H1 (cell line): ENCODE results near the gene ARRDC1. TPM values are rescaled to one million over a fixed set of nuclear protein-coding genes. Genes with fewer than 3 reads are reported as not detected.

Experiments
- CTCF ChIA-PET: fragments of 300-600 bp; sonication (Branson Sonifier 250); formaldehyde crosslinking; loops from one replicate; lab custom pipeline; 2021; ENCODE audit not compliant: partially characterized antibody; lab: Charles Lee
- POLR2A ChIA-PET: fragments of 300-600 bp; sonication (Branson Sonifier 250); formaldehyde crosslinking; loops from one replicate; lab custom pipeline; 2021; ENCODE audit warnings: inconsistent platforms; ENCODE audit not compliant: partially characterized antibody; lab: Charles Lee
- DNase-seq, 2 experiments: peaks; one replicate each; pipeline versions ENCODE4 v3.0.0 to v3.0.0-alpha.2; 2010 to 2022; ENCODE audit warnings: low spot score in 2 of 2, low read depth in 1 of 2, mixed read lengths in 1 of 2
- FAIRE-seq: peaks from 2 replicates; lab custom pipeline; 2011; peaks lifted over from hg19 to GRCh38; lab: Jason Lieb, UNC
- H2AFZ ChIP-seq: 2 replicates; pipeline ENCODE4 v1.8.1; 2012; ENCODE audit warnings: low read length, inconsistent platforms
- H2AK5ac ChIP-seq: 2 replicates; pipeline ENCODE4 v1.6.1; 2013; ENCODE audit warnings: low read depth, low read length
- H2BK120ac ChIP-seq: replicated peaks from 2 replicates; pipeline ENCODE3; 2013; ENCODE audit warnings: low read depth, low read length, inconsistent platforms
- H2BK12ac ChIP-seq: 2 replicates; pipeline ENCODE4 v1.6.1; 2013; ENCODE audit warnings: low read depth, low read length
- H2BK15ac ChIP-seq: 2 replicates; pipeline ENCODE4 v1.6.1; 2013; ENCODE audit warnings: low read length
- H2BK20ac ChIP-seq: 2 replicates; pipeline ENCODE4 v1.6.1; 2013; ENCODE audit warnings: low read length
- H2BK5ac ChIP-seq: 2 replicates; pipeline ENCODE4 v1.6.1; 2013; ENCODE audit warnings: low read depth, low read length
- H3K14ac ChIP-seq: 2 replicates; pipeline ENCODE4 v1.6.1; 2013; ENCODE audit warnings: inconsistent platforms; ENCODE audit not compliant: insufficient read length
- H3K18ac ChIP-seq: 2 replicates; pipeline ENCODE4 v1.6.1; 2013; ENCODE audit warnings: low read length; ENCODE audit errors: extremely low read depth
- H3K23ac ChIP-seq: 2 replicates; pipeline ENCODE4 v1.6.1; 2013; ENCODE audit warnings: inconsistent platforms; ENCODE audit not compliant: insufficient read length
- H3K23me2 ChIP-seq: 2 replicates; pipeline ENCODE4 v1.6.1; 2013; ENCODE audit warnings: low read depth, low read length
- H3K27ac ChIP-seq: 2 replicates; pipeline ENCODE4 v1.6.1; 2011; ENCODE audit warnings: low read depth, low read length, inconsistent platforms
- H3K27me3 ChIP-seq, 4 experiments: replicated peaks in 1 of 4; 1 replicate in 1 of 4; 2 replicates in 3 of 4; pipeline versions ENCODE4 v1.6.1 to v1.8.1; 2011 to 2013; ENCODE audit warnings: low read length in 3 of 4, mild to moderate bottlenecking in 3 of 4, inconsistent platforms in 2 of 4, mixed read lengths in 2 of 4, moderate library complexity in 1 of 4; ENCODE audit not compliant: control insufficient read depth in 3 of 4, insufficient read depth in 3 of 4; ENCODE audit errors: extremely low read depth in 1 of 4
- H3K36me3 ChIP-seq, 4 experiments: 2 replicates each; pipeline versions ENCODE4 v1.6.1 to v1.8.1; 2011 to 2013; ENCODE audit warnings: mild to moderate bottlenecking in 4 of 4, low read length in 3 of 4, moderate library complexity in 2 of 4, control low read depth in 1 of 4, inconsistent platforms in 1 of 4; ENCODE audit not compliant: insufficient read depth in 4 of 4, control insufficient read depth in 2 of 4
- H3K4ac ChIP-seq: replicated peaks from 2 replicates; pipeline ENCODE3; 2013; ENCODE audit warnings: low read length, low read depth, mixed read lengths, inconsistent platforms; ENCODE audit not compliant: insufficient read length
- H3K4me1 ChIP-seq, 4 experiments: replicated peaks in 1 of 4; 1 replicate in 1 of 4; 2 replicates in 3 of 4; pipeline versions ENCODE4 v1.6.1 to v1.8.1; 2011 to 2013; ENCODE audit warnings: low read length in 3 of 4, inconsistent platforms in 2 of 4, mixed read lengths in 1 of 4; ENCODE audit not compliant: insufficient read depth in 4 of 4, control insufficient read depth in 3 of 4
- H3K4me2 ChIP-seq, 2 experiments: 2 replicates each; pipeline versions ENCODE4 v1.6.1 to v1.8.1; 2011 to 2013; ENCODE audit warnings: low read depth in 2 of 2, low read length in 2 of 2, control low read depth in 1 of 2, inconsistent platforms in 1 of 2, mild to moderate bottlenecking in 1 of 2; ENCODE audit not compliant: insufficient read depth in 1 of 2
- H3K4me3 ChIP-seq, 4 experiments: fragments of 200-600, 300-600 bp in 1 of 4; sonication (generic), shearing (Covaris generic), sonication (Bioruptor Twin) in 1 of 4; 2 replicates each; pipeline versions ENCODE4 v1.5.1 to v1.8.1; 2011 to 2016; ENCODE audit warnings: low read length in 4 of 4, low read depth in 3 of 4, control low read depth in 2 of 4, inconsistent platforms in 2 of 4, mild to moderate bottlenecking in 2 of 4, mixed read lengths in 1 of 4, moderate library complexity in 1 of 4; ENCODE audit not compliant: insufficient read depth in 2 of 4; ENCODE audit errors: extremely low read depth in 1 of 4
- H3K56ac ChIP-seq: replicated peaks from 2 replicates; pipeline ENCODE3; 2013; ENCODE audit warnings: low read depth, mild to moderate bottlenecking, mixed read lengths, low read length, inconsistent platforms; ENCODE audit not compliant: insufficient read length
- H3K79me1 ChIP-seq: 2 replicates; pipeline ENCODE4 v1.6.1; 2013; ENCODE audit warnings: low read depth, low read length, control low read depth
- H3K79me2 ChIP-seq, 2 experiments: 2 replicates each; pipeline versions ENCODE4 v1.6.1 to v1.8.1; 2012 to 2013; ENCODE audit warnings: low read length in 2 of 2, mild to moderate bottlenecking in 2 of 2, inconsistent platforms in 1 of 2; ENCODE audit not compliant: insufficient read depth in 2 of 2, control insufficient read depth in 1 of 2
- H3K9ac ChIP-seq, 4 experiments: replicated peaks in 1 of 4; 1 replicate in 1 of 4; 2 replicates in 3 of 4; pipeline versions ENCODE4 v1.6.1 to v1.8.1; 2011 to 2013; ENCODE audit warnings: low read depth in 3 of 4, low read length in 3 of 4, control low read depth in 2 of 4, mild to moderate bottlenecking in 2 of 4, moderate library complexity in 2 of 4, inconsistent platforms in 1 of 4; ENCODE audit errors: extremely low read depth in 1 of 4
- H3K9me3 ChIP-seq, 2 experiments: 2 replicates each; pipeline versions ENCODE4 v1.6.1 to v1.8.1; 2012 to 2013; ENCODE audit warnings: mild to moderate bottlenecking in 2 of 2, moderate library complexity in 2 of 2, control low read depth in 1 of 2, inconsistent platforms in 1 of 2, low read depth in 1 of 2, low read length in 1 of 2, mixed read lengths in 1 of 2; ENCODE audit not compliant: insufficient read depth in 2 of 2
- H4K20me1 ChIP-seq, 2 experiments: replicated peaks in 1 of 2; 2 replicates each; pipeline versions ENCODE3 to v1.8.1; 2011 to 2013; ENCODE audit warnings: inconsistent platforms in 2 of 2, low read length in 2 of 2, mild to moderate bottlenecking in 1 of 2; ENCODE audit not compliant: insufficient read depth in 2 of 2, control insufficient read depth in 1 of 2
- H4K5ac ChIP-seq: 2 replicates; pipeline ENCODE4 v1.6.1; 2013; ENCODE audit warnings: low read length, low read depth, mixed read lengths, inconsistent platforms; ENCODE audit not compliant: insufficient read length
- H4K8ac ChIP-seq: 2 replicates; pipeline ENCODE4 v1.8.0; 2013; ENCODE audit warnings: mild to moderate bottlenecking, moderate library complexity, low read length, inconsistent platforms; ENCODE audit not compliant: insufficient read depth; ENCODE audit errors: extremely low read depth
- H4K91ac ChIP-seq: replicated peaks from 2 replicates; pipeline ENCODE3; 2013; ENCODE audit warnings: low read length, mixed read lengths, inconsistent platforms; ENCODE audit not compliant: insufficient read length
- CTCF ChIP-seq, 3 experiments: IDR thresholded peaks; 1 replicate in 2 of 3; 2 replicates in 1 of 3; pipeline versions ENCODE4 v1.5.1 to v1.6.1; 2011; ENCODE audit warnings: low read length in 3 of 3, mild to moderate bottlenecking in 3 of 3, inconsistent platforms in 2 of 3, low read depth in 1 of 3, moderate library complexity in 1 of 3; ENCODE audit not compliant: insufficient read depth in 1 of 3; ENCODE audit errors: control extremely low read depth in 1 of 3
- GABPA ChIP-seq: IDR thresholded peaks from 2 replicates; pipeline ENCODE4 v1.6.1; 2011; ENCODE audit warnings: mild to moderate bottlenecking, low read length, moderate library complexity, borderline replicate concordance; ENCODE audit not compliant: insufficient read depth
- HDAC2 ChIP-seq, 2 experiments: fragments of 300-600 bp in 1 of 2; sonication (generic) in 1 of 2; IDR thresholded peaks; 2 replicates each; pipeline ENCODE4 v1.6.1; 2011 to 2012; ENCODE audit warnings: low read depth in 2 of 2, low read length in 2 of 2, mild to moderate bottlenecking in 2 of 2, moderate library complexity in 2 of 2, borderline replicate concordance in 1 of 2, inconsistent platforms in 1 of 2
- KDM4A ChIP-seq: IDR thresholded peaks from one replicate; pipeline ENCODE4 v1.7.1; 2012; ENCODE audit warnings: low read depth, mild to moderate bottlenecking, moderate library complexity, low read length, inconsistent platforms; ENCODE audit not compliant: severe bottlenecking
- POU5F1 ChIP-seq: IDR thresholded peaks from 2 replicates; pipeline ENCODE4 v1.6.1; 2011; ENCODE audit warnings: low read depth, mild to moderate bottlenecking, low read length, moderate library complexity
- SIX5 ChIP-seq: IDR thresholded peaks from 2 replicates; pipeline ENCODE4 v1.6.1; 2011; ENCODE audit warnings: mild to moderate bottlenecking, low read depth, low read length
- SUZ12 ChIP-seq: fragments of 200-600 bp; sonication (generic); IDR thresholded peaks from 2 replicates; pipeline ENCODE4 v1.6.1; 2012; ENCODE audit warnings: mild to moderate bottlenecking, inconsistent platforms, low read length, moderate library complexity, mixed read lengths
- TAF1 ChIP-seq: IDR thresholded peaks from 2 replicates; pipeline ENCODE4 v1.6.1; 2011; ENCODE audit warnings: mild to moderate bottlenecking, low read depth, low read length
- ZNF274 ChIP-seq: IDR thresholded peaks from 2 replicates; pipeline ENCODE4 v1.7.0; 2012; ENCODE audit warnings: low read length, borderline replicate concordance; ENCODE audit errors: extremely low read depth
- WGBS, 2 experiments: shearing (Covaris generic) in 1 of 2; methylation state at CpG; one replicate each; pipeline versions ENCODE4 v1.1.6 to v1.1.7; 2013 to 2015; ENCODE audit warnings: low lambda C conversion rate in 2 of 2, mixed read lengths in 2 of 2, inconsistent platforms in 1 of 2, low coverage in 1 of 2, missing lambda C conversion rate in 1 of 2; ENCODE audit not compliant: insufficient replicate concordance in 2 of 2, insufficient coverage in 1 of 2, insufficient read length in 1 of 2; ENCODE audit errors: extremely low coverage in 1 of 2, missing lambda C conversion rate in 1 of 2; 5-methylcytosine and 5-hydroxymethylcytosine counted together
- polyA plus RNA-seq, 7 experiments: library from polyadenylated mRNA; depleted of rRNA in 3 of 7; stranded (reverse) in 5 of 7; unstranded in 2 of 7; fragments of >200 nt in 5 of 7; fragments of 200-250 nt in 2 of 7; gene quantifications; 1 replicate in 5 of 7; 2 replicates in 1 of 7; 4 replicates in 1 of 7; pipeline versions ENCODE4 v1.2.1 to v1.2.3, GENCODE V29; 2011 to 2013; ENCODE audit warnings: missing spikeins in 2 of 7, mixed read lengths in 2 of 7
- total RNA-seq: library from RNA; stranded (reverse); fragmentation: NEBNext Ultra II Directional; extraction: Animal tissue kit (Norgen Biotek cat#: 25700); gene quantifications from 2 replicates; pipeline ENCODE4 v1.2.1, GENCODE V29; 2021

ARRDC1 gene
- total and polyA plus RNA-seq, 2 of the 8 experiments (the other 6 are each of a cell fraction or from before 2014, with no cell fraction given): 22.0 to 58.4 TPM

GRCh38 chr9:137642892-137643291 lies 37.4 kb downstream of the ARRDC1 start:
- Histone ChIP-seq H3K79me2 (peaks cover 21 to 96% of the 10 kb centered on the region in 2 experiments), H2AK5ac (no peak overlapping the region), H3K56ac (no peak overlapping the region), H4K20me1 (peaks cover 15 to 30% of the 10 kb centered on the region in 2 experiments), H3K14ac (no peak overlapping the region), H4K91ac (no peak overlapping the region), H2BK15ac (no peak overlapping the region), H3K36me3 (peaks cover 0 to 11% (median 0%) of the 10 kb centered on the region in 4 experiments; a peak in 2 of 8 replicates), H3K23me2 (no peaks in the 10 kb centered on the region), H3K18ac (no peak overlapping the region), H4K8ac (no peak overlapping the region), H3K4ac (no peak overlapping the region), H3K4me1 (peaks cover 0 to 5% (median 0%) of the 10 kb centered on the region in 4 experiments; a peak in 2 of 7 replicates), H2BK120ac (no peak overlapping the region), H3K9ac (no peak overlapping the region), H3K4me2 (no peak overlapping the region), H3K27me3 (no peaks in the 10 kb centered on the region), H2BK12ac (no peak overlapping the region), H2BK5ac (no peak overlapping the region), H3K27ac (no peak overlapping the region), H3K9me3 (0 out of 4 replicates have a peak, but pooled peaks cover 0 to 2% of the 10 kb centered on the region in 2 experiments), H2AFZ (no peak overlapping the region), H3K23ac (no peak overlapping the region), H3K79me1 (peaks cover 26% of the 10 kb centered on the region), H2BK20ac (no peak overlapping the region), H3K4me3 (no peak overlapping the region), H4K5ac (no peak overlapping the region)
- POLR2A ChIA-PET: interaction anchor here (1.4 to 1.5 kb wide), 2 partner anchors 16 to 23 kb away, joined by 4 to 6 read pairs; no protein-coding TSS in a partner anchor
- no peak for DNase-seq
- no peak for FAIRE-seq
- CTCF ChIA-PET: no interaction called here
- WGBS, 2 experiments: 96% methylated on average over 5 of the region's 5 CpGs; no CpG with 5 or more reads in 1 of the 2 experiments
- TF ChIP-seq TAF1: no peak
- no peak for TF ChIP-seq GABPA
- TF ChIP-seq POU5F1: no peak
- TF ChIP-seq KDM4A: no peak
- TF ChIP-seq HDAC2 (IDR thresholded peaks at IDR 0.05; ENCODE audit: borderline replicate concordance in 1 of 2, low read depth in 2 of 2, low read length in 2 of 2): no peak
- TF ChIP-seq CTCF (IDR thresholded peaks at IDR 0.05; ENCODE audit: control extremely low read depth in 1 of 3, insufficient read depth in 1 of 3, low read depth in 1 of 3, low read length in 3 of 3): no peak
- TF ChIP-seq ZNF274: no peak
- TF ChIP-seq SUZ12: no peak
- TF ChIP-seq SIX5: no peak
